ENCODE measurements around the gene LRCH3.

LRCH3 gene

DNA sequence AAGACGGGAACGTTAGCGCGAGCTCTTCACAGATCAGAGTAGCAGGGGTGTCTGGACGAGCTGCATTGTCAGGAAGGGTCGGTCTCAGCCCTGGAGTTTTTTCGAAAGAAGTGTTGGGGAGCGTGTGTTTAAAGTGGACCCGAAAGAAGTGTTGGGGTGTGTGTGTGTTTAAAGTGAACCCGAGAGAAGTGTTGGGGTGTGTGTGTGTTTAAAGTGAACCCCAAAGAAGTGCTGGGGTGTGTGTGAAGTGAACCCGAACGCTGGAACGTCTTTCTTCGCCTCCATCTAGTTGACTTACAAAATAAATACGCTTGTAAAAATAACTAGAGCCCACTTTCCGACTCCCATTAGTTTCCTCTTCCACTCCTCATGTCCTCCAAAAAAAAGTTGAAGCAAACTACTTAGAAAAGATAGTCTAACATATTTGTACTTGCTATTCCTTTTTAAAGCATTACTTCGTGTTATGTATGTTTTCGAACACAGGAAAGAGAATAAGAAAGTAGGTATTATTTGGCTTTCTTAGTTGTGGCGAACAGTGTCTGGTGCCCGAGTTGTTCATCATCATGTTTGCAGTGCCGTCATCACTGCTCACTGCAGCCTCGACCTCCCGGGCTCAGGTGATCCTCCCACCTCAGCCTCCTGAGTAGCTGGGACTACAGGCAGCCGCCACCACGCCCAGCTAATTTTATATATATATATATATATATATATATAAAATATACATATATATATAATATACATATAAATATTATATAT, 1.0 kb downstream of the LRCH3 start:
- peak in 1 of 2 donors; percentile 28 for DNase-seq (ENCODE audit: low read depth in 2 of 2)

DNA sequence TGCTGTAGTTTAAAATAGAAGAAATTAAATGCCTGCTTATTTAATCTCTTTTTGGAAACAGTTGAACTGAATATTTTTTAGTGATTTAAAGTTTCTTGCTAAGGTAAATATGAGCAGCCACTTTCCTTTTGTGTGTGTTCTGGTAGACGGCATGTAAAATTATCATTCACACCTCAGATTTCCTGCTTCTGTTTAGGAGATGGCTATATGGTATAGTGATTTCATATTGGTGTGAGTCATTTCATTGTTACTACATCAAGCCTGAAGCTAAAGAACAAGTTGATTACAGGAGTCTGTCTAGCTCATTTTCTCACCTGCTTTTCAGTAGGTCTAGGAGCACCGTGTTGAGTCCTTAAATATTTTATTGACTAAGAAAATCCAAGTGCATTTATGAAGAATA, 2.2 kb downstream of the LRCH3 start:
- DNase-seq (ENCODE audit: low read depth in 2 of 2): no peak

DNA sequence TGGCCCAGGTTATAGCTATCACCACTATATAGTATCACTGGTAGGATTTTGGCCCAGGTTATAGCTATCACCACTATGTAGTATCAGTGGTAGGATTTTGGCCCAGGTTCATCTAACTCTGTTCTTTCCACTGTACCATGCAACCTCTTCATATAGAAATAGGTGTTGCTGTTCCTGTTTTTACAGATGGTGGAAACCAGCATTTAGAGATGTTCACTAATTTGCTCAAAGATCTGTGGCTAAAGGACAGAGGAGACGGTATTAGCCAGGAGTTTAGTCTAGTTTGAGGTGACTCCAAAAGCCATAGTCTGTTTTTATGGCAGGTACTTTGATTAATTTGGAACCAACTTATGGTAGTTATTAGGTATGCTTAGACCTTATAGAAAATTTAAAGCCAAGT, 3.1 kb downstream of the LRCH3 start:
- no peak for DNase-seq (ENCODE audit: low read depth in 2 of 2)

DNA sequence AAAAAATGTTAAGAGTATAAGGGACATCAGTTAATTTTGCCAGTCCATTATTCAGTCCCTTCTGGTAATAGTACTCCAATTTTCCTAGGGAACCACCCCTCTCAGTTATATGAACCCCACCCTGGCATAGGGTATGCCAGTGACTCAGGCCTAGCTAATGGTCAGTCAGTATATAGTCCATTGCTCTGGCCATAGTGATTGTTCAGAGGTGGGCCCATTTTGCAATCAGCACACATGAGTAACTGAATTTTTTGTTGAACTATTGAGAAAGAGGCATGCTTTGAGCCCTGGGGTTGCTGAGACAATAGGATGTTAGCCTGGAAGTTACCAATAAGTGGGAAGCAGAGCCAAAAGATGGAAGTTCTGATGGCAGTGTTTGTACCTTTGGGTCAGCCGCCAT, 4.1 kb downstream of the LRCH3 start:
- no peak for DNase-seq (ENCODE audit: low read depth in 2 of 2)

DNA sequence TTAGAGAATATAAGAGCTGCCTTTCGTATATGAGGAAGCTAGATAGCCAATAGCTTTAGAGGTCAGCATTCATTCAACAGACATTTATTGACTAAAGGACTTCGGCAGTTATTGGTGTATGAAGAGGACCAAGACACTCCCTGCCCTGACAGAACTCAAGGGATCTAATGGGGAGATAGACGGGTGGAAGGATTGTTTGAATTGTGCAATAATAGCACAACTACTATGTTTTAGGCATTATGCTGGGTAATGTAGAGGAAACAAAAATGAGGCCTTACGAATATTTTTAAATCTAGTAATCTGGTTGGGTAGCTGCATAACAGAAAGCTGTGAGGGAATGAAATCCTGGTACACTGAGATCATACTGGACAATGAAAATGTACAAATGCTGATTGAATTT, 5.0 kb downstream of the LRCH3 start:
- no peak for DNase-seq (ENCODE audit: low read depth in 2 of 2)

DNA sequence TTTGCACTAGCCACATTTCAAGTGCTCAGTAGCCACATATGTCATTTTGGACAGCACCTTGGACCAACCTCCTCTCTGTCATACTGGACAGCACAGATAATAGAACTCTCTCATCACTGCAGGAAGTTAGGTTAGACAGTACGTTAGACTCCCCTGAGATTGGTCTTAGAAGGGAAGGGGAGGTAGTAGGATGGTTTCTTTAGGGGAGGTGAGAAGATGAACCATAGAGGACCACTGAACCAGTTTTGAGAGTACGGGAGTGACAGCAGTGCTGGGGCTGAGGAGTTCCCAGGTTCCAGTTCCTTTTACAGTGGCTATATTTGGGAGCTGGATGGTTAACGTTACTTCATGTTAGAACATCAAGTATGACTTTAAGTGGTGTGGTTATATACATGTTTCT, 7.8 kb downstream of the LRCH3 start:
- DNase-seq (ENCODE audit: low read depth in 2 of 2): no peak

DNA sequence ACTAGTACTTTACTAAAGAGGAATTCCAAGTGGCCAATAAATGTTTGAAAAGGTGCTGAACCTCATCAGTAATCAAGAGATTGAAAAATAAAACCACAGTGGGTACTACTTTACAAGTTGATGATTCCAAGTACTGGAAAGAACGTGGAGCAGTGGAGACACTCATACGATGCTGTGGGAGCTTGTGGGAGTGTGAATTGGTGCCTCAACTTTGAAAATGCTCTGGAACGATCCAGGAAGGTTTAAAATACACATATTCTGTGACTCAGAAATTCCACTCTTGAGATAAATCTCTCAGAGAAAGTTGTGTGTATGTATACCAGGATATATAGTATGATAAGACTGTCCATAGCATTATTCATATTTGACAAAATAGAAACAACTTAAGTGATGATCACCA, 9.3 kb downstream of the LRCH3 start:
- no peak for DNase-seq (ENCODE audit: low read depth in 2 of 2)

DNA sequence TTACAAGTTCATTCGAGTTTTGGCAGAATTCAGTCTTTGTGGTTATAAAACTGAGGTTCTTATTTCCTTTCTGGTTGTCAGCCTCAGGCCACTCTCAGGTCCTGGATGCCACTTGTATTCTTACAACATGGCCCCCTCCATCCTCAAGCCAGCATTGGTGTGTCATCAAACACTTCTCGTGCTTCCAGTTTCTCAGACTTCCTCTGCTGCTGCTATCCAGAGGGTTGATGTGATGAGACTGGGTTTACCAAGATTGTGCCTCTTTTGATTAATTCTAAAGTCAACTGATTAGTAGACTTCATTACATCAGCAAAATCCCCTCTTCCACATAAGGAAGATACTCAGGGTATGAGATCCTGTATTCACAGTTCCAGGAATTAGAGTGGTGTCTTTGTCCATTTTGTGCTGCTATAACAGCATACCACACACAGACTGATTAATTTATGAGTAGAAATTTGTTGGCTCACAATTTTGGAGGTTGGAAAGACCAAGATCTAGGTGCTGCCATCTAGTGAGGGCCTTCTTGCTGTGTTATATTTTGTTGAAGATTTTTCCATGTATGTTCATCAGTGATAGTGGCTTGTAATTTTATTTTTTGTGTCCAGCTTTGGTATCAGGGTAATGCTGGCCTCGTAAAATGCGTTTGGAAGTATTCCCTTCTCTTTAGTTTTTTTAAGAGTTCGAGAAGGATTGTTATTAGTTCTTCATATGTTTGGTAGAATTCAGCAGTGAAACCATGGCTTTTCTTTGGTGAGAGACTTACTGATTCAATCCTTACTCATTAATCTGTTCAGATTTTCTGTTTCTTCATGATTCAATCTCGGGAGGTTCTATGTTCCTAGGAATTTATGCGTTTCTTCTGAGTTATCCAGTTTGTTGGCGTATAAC, 11.1 kb downstream of the LRCH3 start:
- DNase-seq (ENCODE audit: low read depth in 2 of 2): no peak

DNA sequence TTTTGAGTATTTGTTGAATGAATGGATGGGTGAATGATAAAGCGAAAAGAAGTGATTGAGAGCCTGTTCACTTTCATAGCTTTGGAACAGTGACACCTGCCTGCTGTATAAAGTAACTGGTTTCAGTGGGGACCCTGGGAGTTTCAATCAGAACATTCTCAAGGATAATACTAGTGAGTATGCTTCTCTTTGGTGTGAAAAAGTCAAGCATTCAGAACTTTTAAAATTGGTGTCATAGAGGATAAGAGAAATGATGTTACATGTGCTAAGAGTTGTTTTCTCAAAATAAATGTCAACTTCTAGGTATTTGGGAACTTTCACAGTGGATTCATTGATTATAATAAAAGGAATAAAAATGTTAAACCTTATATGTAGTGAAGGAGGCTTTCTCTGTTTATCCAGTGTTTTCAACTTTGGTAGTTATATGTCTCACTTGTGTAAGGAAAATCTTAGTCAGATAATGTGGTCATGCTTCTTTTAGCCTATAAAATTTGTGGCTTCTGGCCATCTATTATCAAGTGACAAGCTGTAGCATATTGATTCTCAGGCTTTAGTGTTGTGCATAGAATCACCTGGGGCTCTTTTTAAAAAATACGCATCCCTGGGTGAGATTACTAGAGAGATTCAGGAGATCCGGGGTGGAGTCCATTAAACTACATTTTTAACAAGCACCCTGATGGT, 11.9 kb downstream of the LRCH3 start:
- DNase-seq (ENCODE audit: low read depth in 2 of 2): no peak

DNA sequence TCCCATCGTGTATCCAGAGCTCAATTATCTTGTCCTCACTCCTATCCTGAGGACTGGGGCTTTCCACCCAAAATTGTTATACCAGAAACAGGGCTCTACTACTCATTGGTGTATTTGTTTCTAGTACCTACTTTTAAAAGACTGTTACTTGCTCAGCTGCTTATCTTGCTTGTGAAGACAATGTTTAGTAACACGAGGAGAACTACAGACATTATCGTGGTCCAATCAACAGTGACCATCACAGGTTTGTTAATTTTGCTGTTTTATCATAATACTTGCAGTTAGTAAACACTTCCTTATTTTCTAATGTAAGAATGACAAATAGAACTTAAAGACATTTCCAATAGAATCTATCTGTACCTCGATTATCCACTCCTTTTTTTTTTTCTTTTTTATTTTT, 13.5 kb downstream of the LRCH3 start:
- no peak for DNase-seq (ENCODE audit: low read depth in 2 of 2)

DNA sequence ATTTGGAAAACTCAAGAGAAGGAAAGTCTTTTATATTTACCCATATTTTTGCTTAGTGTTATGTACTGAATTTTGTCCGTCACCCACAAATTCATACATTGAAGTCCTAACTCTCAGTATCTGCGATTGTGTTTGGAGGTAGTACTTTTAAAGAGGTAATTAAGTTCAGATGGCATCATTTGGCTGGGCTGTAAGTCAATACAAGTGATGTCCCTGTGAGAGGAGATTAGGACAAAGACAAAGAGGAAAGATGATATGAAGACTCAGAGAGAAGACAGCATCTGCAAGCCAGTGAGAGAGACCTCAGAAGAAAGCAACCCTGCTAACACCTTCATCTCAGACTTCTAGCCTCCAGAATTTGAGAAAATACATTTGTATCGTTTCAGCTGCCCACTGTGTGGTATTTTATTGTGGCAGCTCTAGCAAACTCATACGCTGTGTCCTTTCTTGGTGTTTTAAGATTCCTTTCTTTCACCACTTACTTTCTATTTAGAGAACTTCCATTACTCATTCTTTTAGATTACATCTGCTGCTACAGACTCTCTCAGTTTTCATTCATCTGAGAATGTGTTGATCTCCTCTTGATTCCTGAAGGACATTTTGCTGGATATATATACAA, 17.0 kb downstream of the LRCH3 start:
- DNase-seq (ENCODE audit: low read depth in 2 of 2): no peak

DNA sequence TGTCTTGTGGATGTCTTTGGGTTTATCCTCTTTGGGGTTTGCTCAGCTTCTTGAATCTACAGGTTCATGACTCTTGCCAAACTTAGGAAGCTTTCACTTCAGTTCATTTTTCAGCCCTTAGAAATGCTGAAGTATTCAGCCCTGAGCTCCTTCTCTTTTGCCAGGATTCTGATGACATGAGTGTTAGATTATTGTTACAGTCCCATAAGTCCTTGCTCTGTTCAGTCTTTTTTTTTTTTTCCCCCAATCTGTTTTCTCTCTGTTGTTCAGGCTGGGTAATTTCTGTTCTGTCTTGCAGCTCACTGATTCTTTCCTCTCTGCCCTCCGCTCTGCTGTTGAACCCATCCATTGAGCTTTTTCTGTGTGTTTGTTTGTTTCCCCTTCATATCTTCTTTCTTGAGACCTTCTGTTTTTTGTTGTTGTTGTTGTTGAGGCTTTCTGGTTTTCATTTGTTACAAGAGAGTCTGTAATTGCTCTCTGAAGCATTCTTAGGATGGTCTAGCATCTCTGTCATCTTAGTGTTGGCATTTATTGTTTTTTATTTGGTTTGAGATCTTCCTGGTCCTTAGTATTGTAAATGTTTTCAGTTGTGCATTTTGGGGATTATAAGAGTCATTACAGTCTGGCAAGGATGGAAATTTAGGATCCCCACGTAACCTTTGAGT, 18.4 kb downstream of the LRCH3 start:
- no peak for DNase-seq (ENCODE audit: low read depth in 2 of 2)

DNA sequence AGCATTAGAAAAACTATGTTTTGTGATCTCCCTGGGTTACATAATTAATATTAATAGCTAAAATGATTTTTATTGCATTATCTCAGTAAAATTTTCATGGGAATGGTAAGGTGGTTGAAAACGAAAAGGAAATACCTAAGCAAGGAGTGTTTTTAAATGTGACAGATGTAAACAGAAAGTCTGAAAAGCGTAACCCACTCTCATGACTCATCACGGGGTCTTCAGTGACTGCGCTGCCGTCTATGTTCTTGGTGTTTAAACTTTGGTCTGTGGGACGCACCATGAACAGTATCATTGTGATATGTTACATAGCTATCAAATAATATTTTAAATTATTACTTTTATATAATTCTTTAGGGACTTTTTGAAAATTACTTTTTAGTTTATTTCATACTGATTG, 19.8 kb downstream of the LRCH3 start:
- DNase-seq (ENCODE audit: low read depth in 2 of 2): no peak

DNA sequence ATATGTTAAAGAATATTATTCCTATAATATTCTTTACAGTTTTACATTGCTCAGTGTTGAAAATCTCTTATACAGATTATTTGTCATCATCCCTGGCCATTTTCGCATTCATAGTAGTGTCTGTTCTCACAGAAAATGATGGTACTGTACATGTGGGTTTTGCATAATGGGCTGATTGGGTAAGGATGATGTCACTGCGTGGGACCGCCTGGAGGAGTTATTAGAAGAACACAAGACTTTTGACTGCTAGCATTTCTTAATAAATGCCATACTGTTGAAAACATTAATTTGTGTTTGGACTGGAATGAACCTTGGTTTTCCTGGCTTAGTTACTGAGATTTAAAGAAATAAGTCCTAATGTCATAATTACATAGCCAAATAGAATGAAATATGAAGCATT, 20.3 kb downstream of the LRCH3 start:
- no peak for DNase-seq (ENCODE audit: low read depth in 2 of 2)

DNA sequence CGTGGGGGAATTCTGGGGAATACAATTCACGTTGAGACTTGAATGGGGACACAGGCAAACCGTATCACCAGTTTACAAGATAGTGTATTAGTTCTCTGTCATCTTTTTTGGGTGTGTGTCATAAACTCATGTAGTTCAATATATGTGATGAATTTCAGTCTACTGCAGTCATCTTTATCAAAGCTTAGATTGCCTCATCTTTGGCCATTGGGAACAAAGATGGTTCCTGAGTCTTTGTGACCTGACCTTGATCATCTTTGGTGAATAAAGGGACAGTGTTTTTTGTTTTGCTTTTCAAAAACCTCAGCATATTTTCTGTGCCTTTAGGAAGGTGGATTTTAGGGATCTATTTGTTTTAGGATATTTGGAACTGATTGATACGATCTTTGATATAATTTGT, 23.3 kb downstream of the LRCH3 start:
- DNase-seq (ENCODE audit: low read depth in 2 of 2): no peak

DNA sequence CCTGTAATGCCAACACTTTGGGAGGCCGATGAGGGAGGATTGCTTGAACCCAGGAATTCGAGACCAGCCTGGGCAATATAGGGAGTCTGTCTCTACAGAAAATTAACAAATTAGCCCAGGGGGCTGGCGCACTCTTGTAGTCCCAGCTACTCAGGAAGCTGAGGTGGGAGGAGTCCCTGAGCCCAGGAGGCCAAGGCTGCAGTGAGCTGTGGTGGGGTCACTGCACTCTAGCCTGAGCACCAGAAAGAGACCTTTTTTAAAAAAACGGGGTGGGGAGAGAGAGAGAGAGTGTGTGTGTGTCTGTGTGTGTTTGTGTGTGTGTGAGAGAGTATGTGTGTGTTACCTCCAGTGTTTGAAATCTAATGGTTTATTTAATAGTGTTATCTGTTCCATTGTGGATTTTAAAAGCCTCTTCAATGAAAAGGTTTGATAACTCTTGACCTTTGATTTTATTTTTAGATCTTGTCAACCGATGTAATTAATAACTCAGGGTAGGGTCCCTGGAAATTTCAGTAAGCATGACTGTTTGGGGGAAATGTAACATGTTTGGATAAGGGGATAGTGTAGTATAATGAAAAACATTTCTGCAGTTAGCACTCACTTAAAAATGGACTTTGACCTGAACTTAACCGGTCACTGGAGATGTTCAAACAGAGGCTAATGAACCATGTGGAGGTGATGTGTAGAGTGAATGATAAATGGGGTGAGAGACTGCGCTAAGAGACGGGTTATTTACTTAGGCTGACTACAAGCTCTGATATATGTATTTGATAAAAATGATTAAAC, 29.7 kb downstream of the LRCH3 start:
- no peak for DNase-seq (ENCODE audit: low read depth in 2 of 2)

DNA sequence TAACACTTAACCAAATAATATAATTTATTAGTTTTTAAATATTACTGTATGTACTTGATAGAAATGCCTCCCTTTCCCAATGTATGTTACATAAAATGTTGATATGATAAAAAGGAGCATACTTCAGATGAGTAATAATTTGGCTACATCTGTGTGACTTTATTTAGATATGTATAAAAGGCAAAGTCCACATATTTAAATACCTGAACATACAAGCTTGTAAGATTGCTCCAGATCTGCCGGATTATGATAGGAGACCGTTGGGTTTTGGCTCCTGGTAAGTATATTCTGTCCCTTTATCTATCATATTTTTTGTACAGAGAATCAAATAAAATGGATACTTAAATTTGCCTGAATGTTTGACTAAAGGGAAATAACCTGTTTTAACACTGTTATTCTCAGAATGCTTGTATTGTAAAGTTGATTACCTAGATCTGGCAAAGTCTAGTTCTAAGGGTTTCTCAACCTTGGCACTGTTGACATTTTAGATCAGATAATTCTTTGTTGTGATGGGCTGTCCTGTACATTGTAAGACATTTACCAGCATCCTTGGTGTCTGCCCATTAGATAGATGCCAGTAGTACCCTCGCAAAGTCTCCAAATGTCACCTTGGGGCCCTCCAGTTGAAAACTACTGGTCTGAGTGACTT, 38.5 kb downstream of the LRCH3 start:
- DNase-seq (ENCODE audit: low read depth in 2 of 2): no peak

DNA sequence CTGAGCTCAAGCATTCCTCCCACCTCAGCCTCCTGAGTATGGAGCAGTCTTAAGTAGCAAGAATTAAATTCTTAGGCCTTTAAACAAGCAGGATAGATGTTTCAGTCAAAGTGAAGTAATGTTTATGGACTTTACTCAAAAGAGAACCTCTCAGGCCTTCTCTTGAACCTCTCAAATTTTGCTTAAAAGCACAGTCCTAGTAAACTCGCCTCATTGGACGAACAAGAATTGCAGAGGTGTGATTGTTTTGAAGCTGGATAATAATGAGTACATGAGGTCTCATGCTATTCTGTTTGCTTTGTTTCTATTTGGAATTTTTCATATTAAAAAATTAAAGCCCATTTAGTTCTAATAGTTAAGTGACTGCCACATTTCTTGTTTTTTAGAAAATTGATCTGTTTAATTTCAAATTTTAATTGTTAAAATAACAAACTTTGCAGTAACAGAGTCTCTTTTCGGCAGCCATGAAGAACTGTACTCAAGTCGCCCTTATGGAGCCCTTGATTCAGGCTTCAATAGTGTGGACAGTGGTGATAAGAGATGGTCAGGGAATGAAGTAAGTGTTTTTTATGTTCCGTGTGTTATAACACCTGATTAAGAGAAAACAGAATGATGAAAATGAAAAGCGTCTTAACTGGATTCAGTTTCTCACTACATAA, 39.4 kb downstream of the LRCH3 start:
- no peak for DNase-seq (ENCODE audit: low read depth in 2 of 2)

DNA sequence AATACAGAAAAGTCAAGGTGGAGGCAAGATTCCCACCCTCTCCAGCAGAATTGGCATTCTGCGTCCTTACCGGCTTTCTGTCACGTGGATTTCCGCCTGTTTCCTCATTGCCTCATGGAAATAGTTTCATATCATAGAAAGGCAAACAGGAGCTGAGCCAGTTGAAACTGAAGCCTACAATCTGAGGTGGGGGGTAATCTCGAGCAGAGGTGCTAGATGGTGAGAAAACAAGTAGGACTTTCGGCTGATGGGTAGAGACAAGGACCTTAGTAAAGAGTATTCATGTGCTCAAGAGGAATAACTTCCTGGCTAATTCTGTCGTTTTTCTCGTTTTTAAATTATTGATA, 39.9 kb downstream of the LRCH3 start:
- no peak for DNase-seq (ENCODE audit: low read depth in 2 of 2)

Data from stimulated activated CD4-positive, alpha-beta T cell treated with anti-CD3 and anti-CD28 coated beads, Interleukin-15, amount 100 ng/mL, for 48 hours (primary cell).